HG02623 (cell line): ENCODE results near the gene VWCE.

Experiments used
- ATAC-seq: cut with Tn5 transposase; IDR thresholded peaks from one replicate; pipeline ENCODE4 v1.9.1; 2021; ENCODE audit warnings: moderate library complexity; ENCODE audit not compliant: unreplicated experiment

The VWCE gene

DNA sequence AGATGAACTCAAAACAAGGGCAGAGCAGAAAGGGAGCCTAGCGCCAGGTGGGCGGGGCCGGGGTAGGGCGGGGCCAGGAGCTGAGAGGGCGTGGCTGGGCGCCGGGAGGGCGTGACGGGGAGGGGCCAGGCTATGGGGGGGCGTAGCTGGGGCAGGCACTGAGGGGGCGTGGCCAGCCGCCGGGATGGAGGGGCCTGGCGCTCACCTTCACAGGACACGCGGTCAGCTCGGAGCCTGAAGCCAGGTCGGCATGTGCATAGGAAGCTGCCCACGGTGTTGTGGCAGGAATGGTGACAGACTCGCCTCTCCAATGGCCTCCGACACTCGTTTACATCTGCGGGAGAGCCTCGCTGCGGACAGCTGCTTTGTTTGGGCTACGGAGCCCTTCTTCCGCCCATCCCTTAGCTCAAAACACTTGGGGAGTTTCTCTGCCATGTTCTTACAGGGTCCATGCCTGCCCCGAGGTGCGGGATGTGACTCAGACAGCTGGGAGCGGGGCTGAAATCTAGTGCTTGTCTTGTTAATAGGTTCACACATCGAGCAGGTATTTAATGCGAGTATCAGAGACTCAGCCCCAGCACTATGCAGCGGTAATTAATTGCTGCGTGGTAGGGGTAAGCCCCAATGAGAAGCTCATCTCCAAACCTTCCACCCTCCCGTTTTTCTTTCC lies 13.4 kb downstream of the VWCE start:
- no peak for ATAC-seq

DNA sequence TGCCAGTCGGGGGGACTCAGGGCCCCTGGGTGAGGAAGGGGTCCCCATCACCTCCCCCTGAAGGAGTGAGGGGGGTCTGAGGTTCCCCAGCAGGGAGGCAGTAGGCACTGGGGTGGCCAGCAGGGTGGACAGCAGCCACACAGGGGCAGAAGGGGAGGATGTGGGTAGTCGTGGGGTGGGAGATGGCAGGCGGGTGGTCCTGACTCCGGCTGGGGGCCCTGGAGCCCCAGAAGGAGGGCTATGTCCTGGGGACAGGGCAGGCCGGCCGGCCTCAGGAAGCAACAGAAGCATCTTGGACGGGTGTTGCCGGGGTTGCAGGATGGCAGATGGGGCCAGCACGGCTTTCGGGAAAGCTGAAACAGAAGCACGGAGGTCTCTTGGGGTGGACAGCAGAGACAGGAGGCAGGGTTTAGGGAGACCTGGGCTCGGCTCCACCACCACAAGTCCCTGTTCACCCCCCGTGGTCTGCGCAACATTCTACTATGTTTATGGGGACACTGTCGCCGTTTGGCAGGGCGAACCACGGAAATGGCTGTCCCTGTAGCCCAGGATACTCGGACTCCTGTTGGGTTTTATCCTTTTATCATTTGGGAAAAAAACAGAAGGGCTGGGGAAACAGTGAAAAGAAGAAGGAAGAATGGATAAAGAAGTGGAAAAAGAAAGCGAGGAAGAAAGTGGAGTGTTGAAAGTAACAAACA lies 14.1 kb downstream of the VWCE start:
- no peak for ATAC-seq

GRCh38 chr11:61279934-61280659 lies 15.0 kb downstream of the VWCE start:
- ATAC-seq = no peak

GRCh38 chr11:61278001-61278470 lies 17.1 kb downstream of the VWCE start:
- no peak for ATAC-seq

DNA sequence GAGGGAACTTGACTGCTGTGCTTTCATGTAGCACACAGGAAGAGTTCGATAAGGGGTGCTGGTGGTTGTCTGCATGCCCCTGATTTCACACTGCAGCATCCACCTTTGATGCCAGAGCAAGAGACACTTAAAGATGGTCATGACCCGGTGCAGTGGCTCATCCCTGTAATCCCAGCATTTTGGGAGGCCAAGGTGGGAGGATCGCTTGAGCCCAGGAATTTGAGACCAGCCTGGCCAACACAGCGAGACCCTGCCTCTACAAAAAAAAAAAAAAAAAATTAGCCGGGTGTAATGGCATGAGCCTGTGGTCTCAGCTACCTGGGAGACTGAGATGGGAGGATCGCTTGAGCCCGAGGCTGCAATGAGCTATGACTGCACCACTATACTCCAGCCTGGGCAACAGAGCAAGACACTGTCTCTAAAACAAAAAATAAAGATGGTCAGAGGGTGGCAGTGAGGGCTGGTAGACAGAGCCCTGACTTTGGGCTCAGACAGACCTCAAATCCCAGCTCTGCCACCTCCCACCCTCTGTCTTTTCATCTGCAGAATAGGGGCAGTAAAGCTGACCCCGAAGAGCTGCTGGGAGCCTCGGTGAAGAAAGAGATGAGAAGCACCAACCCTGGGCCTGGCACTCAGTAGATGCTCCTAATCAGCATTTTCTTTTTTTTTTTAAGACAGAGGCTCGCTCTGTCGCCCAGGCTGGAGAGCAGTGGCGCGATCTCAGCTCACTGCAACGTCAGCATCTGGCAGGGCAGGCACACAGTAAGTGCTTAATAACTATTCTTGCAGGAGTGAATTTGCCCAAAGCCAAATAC lies 17.7 kb downstream of the VWCE start:
- ATAC-seq = no peak

- ATAC-seq = no peak
Observed at GRCh38 chr11:61275191-61275590, 19.9 kb downstream of the VWCE start.

GRCh38 chr11:61274084-61274483 lies 21.0 kb downstream of the VWCE start:
- ATAC-seq = no peak

- no peak for ATAC-seq
Observed at GRCh38 chr11:61273178-61274078, 21.7 kb downstream of the VWCE start.

GRCh38 chr11:61272731-61273130 lies 22.4 kb downstream of the VWCE start:
- ATAC-seq = no peak

- ATAC-seq = no peak
Observed at GRCh38 chr11:61270354-61271076, 24.6 kb downstream of the VWCE start.

DNA sequence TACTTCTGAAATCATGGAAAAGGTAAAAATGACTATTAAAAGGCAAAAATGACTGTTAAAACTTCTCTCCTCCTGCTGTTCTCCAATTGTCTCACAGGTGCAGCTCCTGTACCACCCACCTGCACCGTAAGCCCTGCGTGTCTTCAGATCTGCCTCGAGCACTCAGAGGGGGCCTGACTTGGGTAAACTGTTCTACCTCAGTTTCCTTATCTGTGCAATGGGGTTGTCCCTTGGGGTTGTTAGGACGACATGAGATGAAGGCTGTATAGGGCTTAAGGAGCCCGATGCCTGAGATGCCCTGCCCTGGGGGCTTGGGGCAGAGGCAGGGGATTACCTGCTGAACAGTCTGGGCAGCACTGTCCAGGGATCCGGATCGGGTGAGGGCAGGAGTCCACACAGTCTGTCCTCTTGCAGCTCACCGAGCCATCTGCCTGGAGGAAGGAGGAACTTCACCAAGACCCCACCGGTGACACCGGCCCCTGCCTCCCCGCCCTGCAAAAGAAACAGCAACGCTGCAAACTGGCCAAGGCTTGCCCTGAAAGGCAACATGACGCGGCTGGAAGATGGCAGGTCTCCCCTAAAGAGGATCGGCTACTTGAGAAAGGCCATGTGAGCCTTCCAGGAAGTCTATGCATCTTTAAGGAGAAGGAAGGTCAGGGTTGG lies 26.4 kb downstream of the VWCE start:
- ATAC-seq = no peak

DNA sequence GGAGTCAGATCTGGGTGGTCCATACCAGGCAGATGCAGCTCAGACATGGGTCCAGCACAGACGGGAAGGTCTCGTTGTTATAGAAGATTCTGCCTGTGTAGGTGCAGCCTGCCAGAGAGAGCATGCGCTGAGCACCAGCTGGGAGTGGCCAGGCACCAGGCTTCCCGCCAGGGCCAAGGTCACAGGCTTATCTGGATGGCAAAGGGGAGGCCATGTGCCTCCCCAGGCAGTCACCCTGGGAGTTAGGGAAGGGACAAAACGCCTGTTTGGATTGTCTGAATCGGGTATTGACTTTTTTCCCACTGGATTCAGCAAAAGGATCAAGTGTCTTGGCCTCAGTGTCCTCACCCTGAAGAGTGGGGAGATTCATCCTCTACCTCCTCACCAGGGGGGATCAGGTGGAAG lies 27.7 kb downstream of the VWCE start:
- no peak for ATAC-seq

GRCh38 chr11:61266602-61267001 lies 28.5 kb downstream of the VWCE start:
- no peak for ATAC-seq

GRCh38 chr11:61265357-61265756 lies 29.8 kb downstream of the VWCE start:
- ATAC-seq = no peak

- no peak for ATAC-seq
Observed at GRCh38 chr11:61264795-61265194, 30.3 kb downstream of the VWCE start.

DNA sequence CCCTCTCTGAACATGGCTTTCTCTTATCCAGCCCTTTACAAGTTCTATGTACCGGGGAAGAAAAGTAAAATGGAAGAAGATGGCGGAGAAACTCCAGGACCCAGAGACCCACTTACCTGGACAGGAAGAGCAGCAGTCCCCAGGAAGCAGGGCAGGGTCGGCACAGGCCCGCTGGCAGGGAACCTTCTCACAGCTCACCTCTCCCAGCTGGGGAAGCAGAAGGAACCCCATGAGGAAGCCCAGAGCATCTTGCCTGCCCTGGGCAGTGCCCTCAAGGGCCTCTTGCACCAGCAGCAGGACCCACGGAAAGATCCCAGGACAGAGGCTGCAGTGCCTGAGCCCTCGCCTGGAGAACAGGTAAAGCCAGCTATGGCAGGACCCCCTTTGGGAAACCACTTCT lies 30.7 kb downstream of the VWCE start:
- no peak for ATAC-seq

DNA sequence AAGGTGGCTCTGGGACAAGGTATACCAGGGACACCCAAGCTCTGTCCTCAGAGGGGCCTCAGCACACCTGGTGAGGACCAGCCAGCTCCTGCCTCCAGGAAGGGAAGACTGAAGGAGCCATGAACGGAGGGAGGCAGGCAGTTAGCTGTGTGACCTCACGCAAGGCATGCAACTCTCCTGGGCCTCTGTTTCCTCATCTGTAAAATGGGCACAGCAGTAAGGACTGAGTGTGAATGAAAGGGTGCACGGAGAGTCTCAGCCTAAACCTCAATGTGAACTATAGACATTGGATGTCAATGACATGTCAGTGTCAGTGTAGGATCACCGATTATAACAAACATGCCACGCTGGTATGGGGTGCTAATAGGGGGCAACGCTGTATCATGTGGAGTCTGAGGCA lies 35.8 kb downstream of the VWCE start:
- ATAC-seq = no peak

DNA sequence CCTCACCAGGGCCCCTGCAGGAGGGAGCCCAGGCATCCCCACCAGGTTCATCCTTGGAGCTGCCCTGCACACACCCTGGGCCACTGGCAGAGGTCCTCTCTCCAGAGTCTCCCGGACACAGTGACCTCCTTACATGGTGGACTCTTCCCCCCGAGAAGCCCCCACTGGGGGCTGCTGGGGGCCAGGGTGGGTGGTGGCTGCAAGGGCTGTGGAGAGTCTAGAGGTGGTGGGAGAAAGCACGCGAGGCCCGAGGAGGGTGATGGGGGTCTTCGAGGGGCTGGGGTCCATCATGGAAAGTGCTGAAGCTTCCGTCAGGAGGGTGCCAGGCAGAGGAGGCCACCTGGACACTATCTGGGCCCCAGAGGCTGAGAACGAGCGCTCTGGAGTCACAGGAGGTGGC lies 36.6 kb downstream of the VWCE start:
- no peak for ATAC-seq
